ENCODE results near the gene NATD1.

The NATD1 gene

DNA sequence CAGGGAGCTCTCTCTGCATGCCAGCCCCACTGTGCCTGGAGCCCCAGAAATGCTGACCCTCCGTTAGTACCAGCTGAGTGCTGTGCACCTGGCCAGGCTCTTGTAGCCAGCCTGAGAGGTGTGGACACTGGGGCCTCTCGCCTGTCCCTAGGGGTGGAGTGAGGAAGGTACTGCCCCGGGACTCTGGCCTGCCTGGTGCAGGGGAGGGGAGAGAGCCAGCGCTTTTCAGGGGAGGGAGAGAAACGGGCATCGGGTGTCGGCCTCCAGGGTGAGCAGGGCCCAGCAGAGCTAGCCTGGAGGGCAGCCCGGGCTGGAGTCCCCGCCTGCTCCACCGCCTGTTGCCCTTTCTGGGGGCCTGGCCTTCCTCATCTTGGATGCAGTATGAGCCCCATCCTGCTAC lies 44.4 kb upstream of the NATD1 start:
- H3K9ac ChIP-seq (ENCODE audit: insufficient read length), result no peak overlapping the region
- no peak overlapping the region for H3K4me3 ChIP-seq
- H3K27ac ChIP-seq, result no peak overlapping the region
- no peak for DNase-seq (ENCODE audit: low read depth, low spot score)
- no peaks in the 10 kb centered on the region for H3K9me3 ChIP-seq (ENCODE audit: low read depth, low read length)
- no peak for TF ChIP-seq FOXP2 (optimal IDR thresholded peaks at IDR 0.05; ENCODE audit: control extremely low read depth, extremely low read length, insufficient read depth)
- no peak for TF ChIP-seq POLR2AphosphoS5 (IDR thresholded peaks at IDR 0.05; ENCODE audit: borderline replicate concordance, low read depth, low read length)
- no peak for TF ChIP-seq EZH2 (IDR thresholded peaks at IDR 0.05)
- no peaks in the 10 kb centered on the region for H3K36me3 ChIP-seq (ENCODE audit: insufficient read depth, low read length)

GRCh38 chr17:21297026-21297520 lies 43.9 kb upstream of the NATD1 start:
- H3K9ac ChIP-seq (ENCODE audit: insufficient read length), result no peak overlapping the region
- TF ChIP-seq EZH2 (IDR thresholded peaks at IDR 0.05) (no peak), POLR2AphosphoS5 (IDR thresholded peaks at IDR 0.05; ENCODE audit: borderline replicate concordance, low read depth, low read length) (no peak), FOXP2 (optimal IDR thresholded peaks at IDR 0.05; ENCODE audit: control extremely low read depth, extremely low read length, insufficient read depth) (no peak)
- H3K4me3 ChIP-seq, result no peak overlapping the region
- H3K27ac ChIP-seq, result no peak overlapping the region
- DNase-seq (ENCODE audit: low read depth, low spot score), result no peak
- no peaks in the 10 kb centered on the region for H3K9me3 ChIP-seq (ENCODE audit: low read depth, low read length)
- H3K36me3 ChIP-seq (ENCODE audit: insufficient read depth, low read length), result no peaks in the 10 kb centered on the region

GRCh38 chr17:21296097-21297025 lies 43.2 kb upstream of the NATD1 start:
- H3K4me3 ChIP-seq, result no peak overlapping the region
- DNase-seq (ENCODE audit: low read depth, low spot score), result no peak

DNA sequence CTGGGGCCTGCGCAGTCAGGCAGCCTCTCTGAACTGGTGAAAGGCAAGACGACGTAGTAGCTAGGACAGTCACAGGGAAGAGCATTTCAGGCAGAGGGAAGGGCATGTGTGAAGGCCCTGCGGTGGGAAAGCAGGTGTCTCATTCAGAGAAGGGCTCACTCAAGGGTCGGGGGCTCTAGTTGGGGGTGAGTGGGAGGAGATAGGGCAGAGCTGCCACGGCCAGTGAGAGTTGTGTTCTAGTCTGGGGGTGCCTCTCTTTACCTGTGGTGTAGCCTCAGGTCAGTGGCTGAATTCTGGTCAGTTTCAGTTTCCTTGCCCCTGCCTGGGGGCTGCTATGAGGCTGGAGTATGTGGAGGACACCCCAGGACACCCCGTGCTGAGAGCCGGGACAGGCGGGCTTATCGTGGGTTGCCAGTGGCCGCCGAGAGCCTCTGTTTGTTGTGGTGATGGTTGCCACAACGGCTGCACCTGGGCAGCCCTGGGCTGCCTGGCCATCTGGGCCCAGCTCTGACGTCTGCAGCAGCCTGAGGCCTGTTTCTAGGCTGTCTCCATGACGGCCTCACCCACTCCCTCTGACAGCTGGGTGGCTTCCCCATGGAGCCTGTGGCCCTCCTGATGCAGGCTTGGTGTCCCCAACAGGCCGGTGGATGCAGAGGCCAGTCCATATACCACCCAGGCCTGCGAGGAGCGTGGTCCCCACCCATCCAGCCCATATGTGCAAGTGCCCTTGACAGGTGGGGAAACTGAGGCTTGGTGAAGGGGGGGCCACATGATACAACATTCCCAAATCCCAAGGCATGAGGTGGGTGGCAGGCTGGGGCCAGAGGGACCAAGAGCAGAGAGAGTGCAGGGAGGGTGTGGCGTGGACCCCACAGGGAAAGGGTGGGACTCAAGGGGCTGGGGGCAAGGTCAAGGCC lies 42.1 kb upstream of the NATD1 start:
- Histone ChIP-seq H3K4me3 (no peak overlapping the region), H3K36me3 (ENCODE audit: insufficient read depth, low read length) (no peaks in the 10 kb centered on the region), H3K9me3 (ENCODE audit: low read depth, low read length) (no peaks in the 10 kb centered on the region), H3K9ac (ENCODE audit: insufficient read length) (no peak overlapping the region), H3K27ac (no peak overlapping the region)
- no peak for TF ChIP-seq FOXP2 (optimal IDR thresholded peaks at IDR 0.05; ENCODE audit: control extremely low read depth, extremely low read length, insufficient read depth)
- TF ChIP-seq EZH2 (IDR thresholded peaks at IDR 0.05), result no peak
- no peak for TF ChIP-seq POLR2AphosphoS5 (IDR thresholded peaks at IDR 0.05; ENCODE audit: borderline replicate concordance, low read depth, low read length)
- DNase-seq (ENCODE audit: low read depth, low spot score), result no peak

More at GRCh38 chr17:21296097-21297025, 43.2 kb upstream of the NATD1 start:
- H3K9me3 ChIP-seq (ENCODE audit: low read depth, low read length), result no peaks in the 10 kb centered on the region
- no peak overlapping the region for H3K9ac ChIP-seq (ENCODE audit: insufficient read length)
- TF ChIP-seq EZH2 (IDR thresholded peaks at IDR 0.05) (no peak), POLR2AphosphoS5 (IDR thresholded peaks at IDR 0.05; ENCODE audit: borderline replicate concordance, low read depth, low read length) (no peak), FOXP2 (optimal IDR thresholded peaks at IDR 0.05; ENCODE audit: control extremely low read depth, extremely low read length, insufficient read depth) (no peak)
- no peaks in the 10 kb centered on the region for H3K36me3 ChIP-seq (ENCODE audit: insufficient read depth, low read length)
- no peak overlapping the region for H3K27ac ChIP-seq

GRCh38 chr17:21294321-21295035 lies 41.3 kb upstream of the NATD1 start:
- H3K9me3 ChIP-seq (ENCODE audit: low read depth, low read length), result no peaks in the 10 kb centered on the region
- H3K27ac ChIP-seq, result no peak overlapping the region
- H3K36me3 ChIP-seq (ENCODE audit: insufficient read depth, low read length), result no peaks in the 10 kb centered on the region
- H3K9ac ChIP-seq (ENCODE audit: insufficient read length), result no peak overlapping the region
- H3K4me3 ChIP-seq, result no peak overlapping the region
- no peak for TF ChIP-seq FOXP2 (optimal IDR thresholded peaks at IDR 0.05; ENCODE audit: control extremely low read depth, extremely low read length, insufficient read depth)
- no peak for TF ChIP-seq EZH2 (IDR thresholded peaks at IDR 0.05)
- TF ChIP-seq POLR2AphosphoS5 (IDR thresholded peaks at IDR 0.05; ENCODE audit: borderline replicate concordance, low read depth, low read length), result no peak
- no peak for DNase-seq (ENCODE audit: low read depth, low spot score)

DNA sequence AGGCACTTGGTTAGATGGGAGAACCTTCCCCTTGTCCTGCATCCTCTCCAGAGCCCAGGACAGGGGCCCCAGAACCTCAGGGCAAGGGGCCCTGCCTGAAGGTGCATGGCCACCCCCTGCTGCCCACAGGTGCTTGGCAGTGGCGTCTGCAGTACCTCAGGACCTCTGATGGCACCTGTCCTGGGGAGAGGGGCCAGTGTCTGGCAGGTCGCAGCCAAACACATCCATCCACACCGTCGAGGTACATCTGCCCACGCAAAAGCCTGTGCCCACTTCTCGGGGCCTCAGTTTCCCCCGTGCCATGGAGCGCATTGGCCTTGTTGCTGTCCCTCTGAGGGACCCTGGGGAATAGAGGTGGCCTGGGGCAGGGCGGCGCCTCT lies 40.6 kb upstream of the NATD1 start:
- no peaks in the 10 kb centered on the region for H3K36me3 ChIP-seq (ENCODE audit: insufficient read depth, low read length)

DNA sequence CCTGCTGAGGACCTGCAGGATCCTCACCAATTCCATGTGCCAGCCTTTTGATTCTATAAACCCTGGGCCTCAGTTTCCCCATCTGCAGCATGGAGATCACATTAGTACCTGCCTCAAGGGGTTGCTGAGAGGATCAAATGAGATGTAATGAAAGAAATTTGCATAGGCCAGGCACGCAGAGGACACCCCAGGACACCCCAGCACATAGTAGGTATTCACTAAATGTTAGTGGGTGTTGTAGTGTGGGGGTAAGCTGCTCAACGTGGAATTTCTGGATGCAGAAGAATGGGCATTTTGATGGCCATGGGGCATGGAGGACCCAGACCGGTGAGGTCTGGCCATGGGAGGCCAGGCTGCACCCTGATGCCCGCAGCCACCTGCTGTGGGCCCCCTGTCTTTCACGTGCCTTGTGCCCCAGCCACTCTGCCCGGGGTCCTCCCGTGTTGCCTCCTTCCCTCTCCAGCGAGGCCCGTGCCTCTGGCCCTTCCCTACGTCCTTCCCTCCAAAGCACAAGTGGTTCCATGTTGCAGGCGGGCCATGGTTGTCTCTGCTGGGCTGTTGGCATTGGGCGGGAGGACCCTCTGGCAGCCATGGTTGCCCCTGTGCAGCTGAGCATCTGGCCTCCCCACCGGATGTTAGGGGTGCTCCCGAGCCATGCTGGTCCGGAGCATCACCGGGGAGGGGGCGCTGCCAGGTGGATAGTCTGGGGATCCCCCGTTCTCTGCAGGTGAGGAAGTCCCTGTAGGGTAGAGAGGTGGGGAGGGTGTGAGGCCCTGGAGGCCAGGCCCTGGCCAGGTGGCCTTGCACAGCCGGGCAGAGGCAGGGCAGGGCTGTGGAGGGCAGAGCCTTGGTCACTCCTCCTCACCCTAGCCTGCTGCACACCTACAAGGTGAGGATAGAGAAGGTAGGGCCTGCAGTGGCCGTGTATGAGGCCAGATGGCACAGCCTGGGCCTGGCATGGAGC lies 39.9 kb upstream of the NATD1 start:
- Histone ChIP-seq H3K9ac (ENCODE audit: insufficient read length) (no peak overlapping the region), H3K36me3 (ENCODE audit: insufficient read depth, low read length) (no peaks in the 10 kb centered on the region), H3K27ac (no peak overlapping the region), H3K9me3 (ENCODE audit: low read depth, low read length) (no peaks in the 10 kb centered on the region), H3K4me3 (no peak overlapping the region)
- TF ChIP-seq POLR2AphosphoS5 (IDR thresholded peaks at IDR 0.05; ENCODE audit: borderline replicate concordance, low read depth, low read length), result no peak
- TF ChIP-seq FOXP2 (optimal IDR thresholded peaks at IDR 0.05; ENCODE audit: control extremely low read depth, extremely low read length, insufficient read depth), result no peak
- TF ChIP-seq EZH2 (IDR thresholded peaks at IDR 0.05), result no peak
- DNase-seq (ENCODE audit: low read depth, low spot score), result no peak

More for the DNA sequence above, 40.6 kb upstream of the NATD1 start:
- Histone ChIP-seq H3K4me3 (no peak overlapping the region), H3K9me3 (ENCODE audit: low read depth, low read length) (no peaks in the 10 kb centered on the region), H3K27ac (no peak overlapping the region), H3K9ac (ENCODE audit: insufficient read length) (no peak overlapping the region)
- TF ChIP-seq POLR2AphosphoS5 (IDR thresholded peaks at IDR 0.05; ENCODE audit: borderline replicate concordance, low read depth, low read length) (no peak), FOXP2 (optimal IDR thresholded peaks at IDR 0.05; ENCODE audit: control extremely low read depth, extremely low read length, insufficient read depth) (no peak), EZH2 (IDR thresholded peaks at IDR 0.05) (no peak)
- no peak for DNase-seq (ENCODE audit: low read depth, low spot score)

Measured in SK-N-MC (cell line).